ENCODE measurements around the gene RASL11B.
"Not testable (repeated sequence)": the region's sequence is repeated elsewhere in the genome, so short reads cannot be mapped to it uniquely, and the experiment has no call there.

Gene RASL11B, protein sequence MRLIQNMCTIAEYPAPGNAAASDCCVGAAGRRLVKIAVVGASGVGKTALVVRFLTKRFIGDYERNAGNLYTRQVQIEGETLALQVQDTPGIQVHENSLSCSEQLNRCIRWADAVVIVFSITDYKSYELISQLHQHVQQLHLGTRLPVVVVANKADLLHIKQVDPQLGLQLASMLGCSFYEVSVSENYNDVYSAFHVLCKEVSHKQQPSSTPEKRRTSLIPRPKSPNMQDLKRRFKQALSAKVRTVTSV

DNA sequence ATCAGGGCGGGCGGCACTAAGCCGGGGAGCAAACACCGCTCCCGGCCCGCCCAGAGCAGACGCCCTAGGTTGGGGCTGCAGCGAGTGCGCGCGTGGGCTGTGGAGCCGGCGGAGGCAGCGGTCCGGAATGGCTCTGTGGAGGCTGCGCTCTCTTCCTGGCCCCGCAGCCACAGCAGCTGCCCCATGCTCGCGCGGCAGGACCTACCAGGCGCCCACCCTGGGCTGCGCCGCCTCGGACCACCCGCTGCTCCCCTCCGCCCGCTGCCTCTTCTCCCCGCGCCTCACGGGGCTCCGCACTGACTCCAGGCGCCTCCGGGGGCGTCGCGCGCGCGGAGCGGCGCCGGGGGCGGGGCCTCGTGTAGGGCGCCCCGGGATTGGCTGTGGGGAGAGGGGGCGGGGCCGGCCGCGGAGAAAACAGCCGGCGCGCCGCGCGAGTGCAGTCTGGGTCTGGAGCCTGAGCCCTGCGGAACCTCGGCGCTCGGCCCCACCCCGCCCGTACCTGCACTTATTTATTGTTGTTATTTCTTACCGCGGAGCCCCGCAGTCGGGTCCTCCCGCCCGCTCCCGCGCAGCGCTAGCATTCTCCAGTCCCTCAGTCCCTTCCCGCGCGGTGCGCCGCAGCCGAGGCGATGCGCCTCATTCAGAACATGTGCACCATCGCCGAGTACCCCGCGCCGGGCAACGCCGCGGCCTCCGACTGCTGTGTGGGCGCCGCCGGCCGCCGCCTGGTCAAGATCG is at the start of gene RASL11B:
Gene RASL11B (plus strand): TSS at position 439 of the 738 bp plus-strand sequence. CDS start 191 bp downstream, at position 630.
- DNase-seq (ENCODE audit: low read depth) = peak; percentile 78

DNA sequence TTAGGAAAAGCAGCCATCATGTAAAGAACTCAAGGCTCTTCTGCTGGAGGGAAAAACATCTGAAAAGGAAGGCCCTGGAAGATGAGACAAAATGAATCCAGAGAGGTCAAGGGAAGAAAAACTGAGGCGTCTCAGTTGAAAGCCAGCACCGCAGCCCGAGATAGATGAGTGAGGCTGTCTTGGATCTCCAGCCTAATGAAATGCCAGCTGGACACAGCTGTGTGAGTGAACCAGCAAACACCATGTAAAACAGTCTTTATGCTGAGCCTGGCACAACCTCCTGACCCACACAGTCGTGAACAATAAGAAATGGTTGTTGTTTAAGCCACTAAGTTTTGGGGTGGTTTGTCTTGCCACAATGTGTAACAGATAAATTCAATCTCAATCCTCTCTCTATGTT is 48.6 kb upstream of the RASL11B start:
- DNase-seq (ENCODE audit: low read depth) = no peak

DNA sequence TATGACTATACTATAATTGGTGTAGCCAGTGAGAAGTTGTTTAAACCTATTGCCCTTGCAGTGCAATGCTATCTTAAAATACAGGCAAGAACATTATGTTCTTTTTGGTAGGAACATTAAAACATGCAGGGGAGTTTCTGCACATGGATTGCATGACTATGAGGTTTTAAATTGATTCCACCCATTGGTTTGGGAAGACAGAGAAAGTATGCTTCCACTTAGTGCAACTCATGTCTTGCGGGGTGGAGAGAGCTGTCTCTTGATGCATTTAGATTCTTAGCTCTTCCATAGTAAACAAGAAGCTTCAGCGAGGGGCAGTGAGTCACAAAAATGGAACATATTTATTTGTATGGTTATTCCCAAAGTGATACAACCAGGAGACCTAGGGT is 39.5 kb upstream of the RASL11B start:
- no peak for DNase-seq (ENCODE audit: low read depth)

DNA sequence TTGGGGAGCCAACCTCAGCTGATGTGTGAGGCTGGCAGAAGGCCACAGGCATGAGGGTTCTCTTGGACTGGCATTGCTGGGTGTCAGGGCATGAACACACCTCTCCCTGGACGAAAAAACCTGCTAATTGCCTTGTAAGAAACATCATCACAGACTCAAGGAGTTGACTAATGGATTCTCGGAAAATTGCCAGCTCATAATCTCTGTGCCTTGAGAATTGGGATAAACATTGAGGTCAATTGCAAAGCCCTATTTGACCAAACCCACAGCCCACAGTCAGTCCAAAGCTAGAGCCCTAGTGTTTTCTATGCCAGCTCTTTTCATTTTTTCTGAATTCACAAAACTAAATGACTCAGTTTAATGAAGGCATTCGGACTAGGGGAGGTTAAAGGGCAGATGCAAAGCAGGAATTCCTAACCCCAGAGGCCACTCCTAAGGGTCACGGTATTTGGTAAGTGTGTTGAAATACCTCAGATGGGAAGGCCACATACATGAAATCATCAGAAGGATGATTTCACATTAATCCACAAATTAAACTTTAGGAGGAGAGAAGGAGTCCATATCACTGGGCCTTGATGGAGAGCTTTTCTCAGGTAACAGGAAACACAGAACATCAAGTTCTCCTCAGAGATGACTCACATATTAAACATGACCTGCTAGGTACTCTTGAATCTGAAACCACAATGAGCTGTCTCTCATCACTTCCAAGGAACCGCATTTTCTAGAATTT is 39.0 kb upstream of the RASL11B start:
- DNase-seq (ENCODE audit: low read depth) = no peak

DNA sequence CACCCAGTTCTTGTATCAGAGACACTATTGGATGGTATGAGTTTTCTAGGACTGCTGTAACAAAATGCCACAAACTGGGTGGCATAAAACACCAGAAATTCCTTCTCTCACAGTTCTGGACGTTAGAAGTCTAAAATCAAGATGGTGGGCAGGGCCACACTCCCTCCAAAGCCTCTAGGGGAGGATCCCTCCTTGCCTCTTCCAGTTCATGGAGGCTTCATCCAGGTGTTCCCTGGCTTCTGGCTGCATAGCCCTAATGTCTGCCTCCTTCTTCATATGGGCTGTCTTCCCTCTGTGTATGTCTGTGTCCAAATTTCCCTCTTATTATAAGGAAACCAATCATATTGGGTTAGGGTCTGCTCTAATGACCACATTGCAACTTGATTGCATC is 38.4 kb upstream of the RASL11B start:
- DNase-seq (ENCODE audit: low read depth) = no peak

DNA sequence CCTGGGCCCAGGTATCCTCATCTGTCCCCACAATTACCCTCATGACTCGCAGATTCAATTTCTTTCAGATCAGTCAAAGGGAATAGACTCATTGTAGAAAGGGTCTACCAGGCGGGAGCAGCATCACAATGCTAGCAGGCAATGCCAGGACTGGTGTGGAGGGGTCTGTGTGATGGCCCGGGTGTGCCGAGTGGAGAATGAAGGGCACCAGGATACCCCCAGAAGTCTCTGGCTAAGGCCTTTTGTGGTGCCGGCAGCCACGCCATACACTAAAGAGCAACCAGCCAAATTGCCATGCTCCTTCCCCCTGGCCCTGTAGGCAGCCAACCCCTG is 37.9 kb upstream of the RASL11B start:
- no peak for DNase-seq (ENCODE audit: low read depth)

DNA sequence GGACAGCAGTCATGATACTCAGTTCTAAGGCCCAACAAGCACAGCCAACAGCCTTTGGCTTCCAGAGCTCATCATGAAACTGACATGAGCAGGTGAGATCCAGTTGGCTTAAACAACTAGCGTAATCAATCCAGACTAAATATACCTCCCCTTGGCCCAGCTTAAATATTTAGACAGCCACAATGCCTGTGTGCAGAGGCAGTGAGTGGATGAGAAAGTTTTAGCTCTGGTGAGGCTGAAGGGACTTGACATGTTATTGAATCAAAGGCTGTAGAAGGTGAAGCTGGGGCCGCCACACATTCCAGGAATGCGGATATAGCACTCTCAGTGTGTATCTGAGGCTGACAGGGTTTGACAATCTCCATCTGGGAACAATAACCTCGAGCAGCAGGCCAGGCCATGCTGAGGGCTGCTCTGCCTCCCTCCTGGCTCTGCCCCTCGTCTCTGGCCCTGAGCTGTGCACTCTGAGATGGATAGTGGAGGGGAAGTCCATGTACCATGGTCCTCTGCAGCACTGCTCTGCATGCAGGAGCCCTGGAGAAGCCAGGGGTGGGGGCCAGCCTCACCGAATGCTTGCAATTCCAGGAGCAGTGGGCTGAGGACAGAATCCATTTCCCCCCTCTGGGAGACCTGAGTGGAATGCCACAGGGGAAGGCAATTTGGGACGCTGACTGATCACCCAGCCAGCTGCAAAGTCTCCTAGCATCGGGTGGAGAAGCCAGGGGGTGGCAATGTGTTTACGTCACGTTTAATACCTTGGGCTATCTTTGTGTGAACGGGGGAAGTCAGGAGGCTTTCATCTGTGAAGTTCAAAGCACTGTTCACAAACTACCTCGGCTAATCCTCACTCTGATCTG is 37.3 kb upstream of the RASL11B start:
- DNase-seq (ENCODE audit: low read depth) = no peak

DNA sequence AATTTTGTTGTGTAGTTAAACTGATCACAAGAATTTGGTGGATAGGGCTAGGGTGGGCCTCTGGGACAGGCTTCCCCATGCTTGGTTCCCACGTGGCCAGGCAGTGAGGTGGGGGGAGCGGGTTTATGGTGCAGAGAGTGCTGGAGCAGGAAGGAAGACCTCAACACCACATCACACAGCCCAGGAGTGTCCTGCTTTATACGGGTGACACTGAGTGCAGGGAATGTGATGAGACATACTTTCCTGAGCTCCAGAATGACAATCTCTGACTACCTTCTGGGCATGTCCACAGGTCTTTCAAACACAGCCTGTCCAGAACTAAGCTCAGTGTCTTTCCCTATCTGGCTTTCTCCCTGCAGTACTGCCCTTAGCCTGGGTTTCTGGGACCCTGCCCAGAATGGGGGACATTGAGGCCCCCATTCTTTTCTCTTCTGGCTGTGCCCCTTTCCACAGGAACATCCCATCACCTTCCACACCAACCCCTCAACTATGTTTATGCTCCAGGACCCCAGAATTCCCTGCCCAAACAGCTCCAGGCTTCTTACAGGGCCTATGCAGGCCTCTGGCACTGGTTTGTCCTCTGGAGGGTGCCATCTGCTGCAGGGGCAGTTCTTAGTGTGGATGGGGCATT is 36.5 kb upstream of the RASL11B start:
- no peak for DNase-seq (ENCODE audit: low read depth)

DNA sequence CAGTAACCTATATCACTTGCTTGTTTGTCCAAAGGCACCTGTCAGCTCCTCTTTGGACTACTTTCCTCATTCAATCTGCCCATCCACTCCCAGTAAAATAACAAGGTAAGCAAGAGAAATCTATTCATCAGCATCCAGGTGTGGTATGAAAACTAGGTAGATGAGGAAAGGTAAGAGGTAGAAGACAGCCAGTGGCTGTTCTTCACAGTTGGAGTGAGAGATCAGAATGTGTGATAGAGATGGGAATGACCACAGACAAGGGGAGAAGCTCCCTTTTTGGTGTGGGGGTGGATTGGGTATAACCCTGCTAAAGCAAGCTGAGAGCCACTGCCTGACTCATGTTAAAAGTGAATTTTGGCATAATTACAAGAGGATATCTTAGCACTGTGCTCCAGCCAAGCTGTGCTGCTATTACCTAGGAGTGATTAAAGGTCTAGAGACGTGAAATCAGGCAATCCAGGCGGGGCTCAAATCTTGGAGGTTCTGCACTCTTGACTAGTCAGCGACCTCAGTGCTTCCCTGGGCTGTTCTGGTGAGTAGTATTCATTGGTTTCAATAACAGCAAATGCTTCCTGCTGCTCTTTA is 28.1 kb upstream of the RASL11B start:
- DNase-seq (ENCODE audit: low read depth) = no peak

DNA sequence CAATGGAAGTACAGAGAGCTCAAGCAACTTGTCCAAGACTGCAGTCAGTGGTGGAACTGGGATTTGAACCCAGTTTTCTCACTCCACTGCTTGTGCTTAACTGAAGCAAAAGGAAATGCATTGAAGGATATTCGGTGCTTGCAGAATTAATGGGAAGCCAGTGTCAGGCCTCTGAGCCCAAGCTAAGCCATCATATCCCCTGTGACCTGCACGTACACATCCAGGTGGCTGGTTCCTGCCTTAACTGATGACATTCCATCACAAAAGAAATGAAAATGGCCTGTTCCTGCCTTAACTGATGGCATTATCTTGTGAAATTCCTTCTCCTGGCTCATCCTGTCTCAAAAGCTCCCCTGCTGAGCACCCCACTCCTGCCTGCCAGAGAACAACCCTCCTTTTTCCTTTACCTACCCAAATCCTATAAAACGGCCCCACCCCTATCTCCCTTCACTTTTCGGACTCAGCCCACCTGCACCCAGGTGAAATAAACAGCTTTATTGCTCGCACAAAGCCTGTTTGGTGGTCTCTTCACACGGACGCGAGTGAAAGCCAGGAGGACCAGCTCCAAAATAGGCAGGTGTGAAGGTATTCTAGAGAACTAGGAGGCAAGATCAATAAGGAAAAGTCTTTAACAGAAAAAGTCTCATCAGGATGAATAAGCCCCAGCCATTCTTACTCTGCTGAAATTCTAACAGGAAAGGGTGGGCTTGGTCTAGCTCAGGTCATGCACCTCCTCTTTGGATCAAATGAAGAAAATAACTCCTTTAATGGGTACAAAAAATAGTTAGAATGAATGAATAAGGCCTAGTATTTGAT is 27.3 kb upstream of the RASL11B start:
- not testable (repeated sequence) for DNase-seq (ENCODE audit: low read depth)

DNA sequence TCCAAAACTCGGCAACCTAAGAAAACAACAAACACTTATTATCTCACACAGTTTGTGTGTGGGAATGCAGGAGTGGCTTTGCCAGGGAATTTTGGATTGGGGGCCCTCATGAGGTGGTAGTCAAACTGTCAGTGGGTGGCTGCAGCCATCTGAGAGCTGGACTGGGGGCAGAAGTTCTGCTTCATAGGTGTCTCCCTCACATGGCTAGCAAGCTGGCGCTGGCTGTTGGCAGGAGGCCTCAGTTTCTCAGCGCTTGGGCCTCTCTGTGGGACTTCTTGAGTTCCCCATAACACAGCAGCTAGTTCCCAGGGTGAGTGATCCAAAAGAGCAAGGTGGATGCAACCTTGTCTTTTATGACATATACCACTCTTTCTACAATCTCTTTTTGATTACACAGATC is 26.0 kb upstream of the RASL11B start:
- DNase-seq (ENCODE audit: low read depth) = no peak

DNA sequence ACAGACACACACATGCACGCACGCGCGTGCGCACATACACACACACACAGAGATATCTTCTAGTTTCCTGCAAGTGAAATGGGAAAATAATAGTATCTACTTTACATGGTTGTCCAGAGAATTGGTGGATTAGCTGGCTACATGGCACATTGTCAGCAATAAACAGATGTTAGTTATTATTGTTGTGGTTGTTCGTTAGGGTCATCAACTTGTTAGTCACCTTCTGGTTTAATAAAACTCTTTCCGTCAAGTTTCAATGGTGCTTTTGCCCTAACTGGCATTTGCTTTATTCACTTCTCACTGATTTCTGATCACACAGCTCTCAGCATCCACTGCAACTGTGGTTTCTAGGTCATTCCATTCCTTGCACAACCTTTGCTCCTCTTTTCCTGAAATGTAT is 25.4 kb upstream of the RASL11B start:
- no peak for DNase-seq (ENCODE audit: low read depth)

DNA sequence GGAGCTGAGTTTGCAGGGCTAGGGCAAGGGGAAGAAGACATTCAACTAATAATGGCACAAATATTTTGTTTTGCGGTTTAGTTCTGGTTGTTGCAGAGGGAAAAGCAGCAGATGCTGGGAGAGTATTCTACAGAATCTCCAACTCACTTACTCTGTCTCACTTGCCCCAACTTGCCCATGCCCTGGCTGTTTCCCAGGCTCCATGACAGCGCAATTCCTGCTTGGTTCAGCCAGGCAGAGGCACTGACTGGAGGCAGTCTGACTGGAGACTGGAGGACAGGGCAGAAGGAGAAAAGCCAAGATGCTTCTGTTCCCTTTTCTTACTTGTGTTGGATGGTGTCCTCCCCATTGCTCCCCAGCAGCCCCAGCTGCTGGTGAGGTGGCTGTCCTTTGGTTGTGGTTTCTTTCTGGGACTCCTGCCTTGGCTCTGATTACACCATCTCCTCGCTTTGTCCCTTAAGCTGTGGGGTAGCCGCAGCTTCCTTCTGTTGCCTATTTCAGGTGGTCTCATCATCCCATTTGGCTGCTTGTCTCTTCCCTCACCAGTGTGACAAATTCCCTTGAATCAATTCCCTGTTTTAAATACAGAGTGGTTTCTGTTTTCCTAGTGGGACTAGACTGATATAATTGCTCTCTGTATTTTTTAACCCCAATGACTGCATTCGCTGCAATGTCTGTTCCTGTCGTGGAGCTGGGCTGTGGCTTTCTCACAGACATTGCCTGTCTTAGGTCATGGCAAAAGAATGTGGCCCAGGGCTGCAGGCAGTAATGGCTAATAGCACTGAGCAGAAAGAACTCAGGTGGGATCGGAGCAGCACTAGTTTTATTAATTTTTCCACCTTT is 24.2 kb upstream of the RASL11B start:
- no peak for DNase-seq (ENCODE audit: low read depth)

DNA sequence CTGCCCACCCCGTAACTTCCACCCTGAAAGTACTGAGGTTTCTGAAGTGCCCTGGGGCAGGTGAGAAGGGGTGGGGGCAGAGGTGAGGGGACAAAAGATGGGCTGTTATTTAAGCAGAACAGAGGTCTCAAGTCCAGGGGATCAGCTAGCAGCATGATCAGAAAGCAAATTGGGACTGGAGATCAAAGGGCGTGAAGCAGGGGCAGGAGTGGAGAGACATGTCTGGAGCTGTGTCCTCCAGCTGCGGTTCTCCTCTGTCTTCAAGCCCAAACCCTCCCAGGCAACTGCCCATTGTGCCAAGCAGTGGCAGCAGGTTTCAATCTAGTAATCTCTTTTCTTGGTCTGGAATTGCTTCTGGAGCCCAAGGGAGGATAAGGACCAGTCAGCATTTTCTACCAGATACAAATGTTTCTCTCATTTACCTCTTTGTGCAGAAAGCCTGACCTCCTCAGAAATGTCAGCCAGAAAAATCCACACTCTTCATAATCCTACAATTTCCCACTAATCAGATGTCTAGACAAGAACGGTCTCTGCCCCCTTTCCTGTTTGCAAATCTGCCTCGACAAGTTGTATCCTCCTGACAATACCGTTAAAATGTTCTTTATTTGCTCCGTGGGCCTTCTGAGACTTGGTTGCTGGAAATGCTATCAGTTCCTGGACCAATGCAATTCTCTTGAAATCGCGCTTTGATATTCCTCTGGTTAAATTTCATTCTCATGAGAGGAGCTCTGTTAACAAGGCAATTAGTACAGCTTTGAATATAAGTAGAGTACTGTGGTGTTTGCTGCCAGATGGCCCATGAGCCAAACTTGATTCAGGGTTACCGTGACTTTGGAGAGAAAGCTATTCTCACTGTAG is 23.2 kb upstream of the RASL11B start:
- DNase-seq (ENCODE audit: low read depth) = no peak

DNA sequence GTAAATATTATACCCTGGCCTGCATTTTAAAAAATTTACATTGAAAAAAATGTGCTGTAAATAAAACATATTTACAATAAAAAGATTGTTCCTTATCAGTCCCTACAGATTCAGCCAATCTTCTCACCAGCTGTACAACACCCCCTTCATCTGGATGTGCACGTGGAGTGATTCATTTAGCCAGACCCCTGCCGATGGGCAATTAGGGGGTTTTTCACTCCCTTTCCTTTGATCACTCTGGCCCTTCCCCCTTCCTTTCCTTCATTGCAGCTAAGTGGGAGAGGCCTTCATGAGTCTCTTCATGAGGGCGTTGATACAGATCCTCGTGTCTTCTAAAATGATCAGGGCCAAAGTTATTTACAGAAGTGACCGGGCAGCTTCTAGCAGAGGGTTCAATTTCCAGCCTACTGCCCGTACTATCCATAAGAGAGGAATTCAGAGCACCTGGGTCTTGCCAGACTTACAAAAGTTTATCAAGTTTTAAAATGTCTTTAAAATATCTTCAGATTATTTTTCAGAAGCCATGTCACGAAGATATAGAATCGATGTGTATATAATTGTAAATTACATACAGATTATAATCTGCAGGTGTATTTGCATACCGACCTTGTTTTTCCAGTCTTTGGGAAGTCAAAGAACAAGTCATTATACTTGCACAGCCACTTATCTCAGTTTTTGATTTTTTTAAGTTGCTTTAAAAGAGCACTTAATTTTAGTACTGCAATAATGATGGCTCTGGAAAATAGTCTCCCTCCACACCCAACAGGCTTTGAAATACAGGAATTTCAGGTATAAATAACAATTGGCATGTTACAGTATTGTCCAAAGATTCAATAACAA is 21.4 kb upstream of the RASL11B start:
- no peak for DNase-seq (ENCODE audit: low read depth)

DNA sequence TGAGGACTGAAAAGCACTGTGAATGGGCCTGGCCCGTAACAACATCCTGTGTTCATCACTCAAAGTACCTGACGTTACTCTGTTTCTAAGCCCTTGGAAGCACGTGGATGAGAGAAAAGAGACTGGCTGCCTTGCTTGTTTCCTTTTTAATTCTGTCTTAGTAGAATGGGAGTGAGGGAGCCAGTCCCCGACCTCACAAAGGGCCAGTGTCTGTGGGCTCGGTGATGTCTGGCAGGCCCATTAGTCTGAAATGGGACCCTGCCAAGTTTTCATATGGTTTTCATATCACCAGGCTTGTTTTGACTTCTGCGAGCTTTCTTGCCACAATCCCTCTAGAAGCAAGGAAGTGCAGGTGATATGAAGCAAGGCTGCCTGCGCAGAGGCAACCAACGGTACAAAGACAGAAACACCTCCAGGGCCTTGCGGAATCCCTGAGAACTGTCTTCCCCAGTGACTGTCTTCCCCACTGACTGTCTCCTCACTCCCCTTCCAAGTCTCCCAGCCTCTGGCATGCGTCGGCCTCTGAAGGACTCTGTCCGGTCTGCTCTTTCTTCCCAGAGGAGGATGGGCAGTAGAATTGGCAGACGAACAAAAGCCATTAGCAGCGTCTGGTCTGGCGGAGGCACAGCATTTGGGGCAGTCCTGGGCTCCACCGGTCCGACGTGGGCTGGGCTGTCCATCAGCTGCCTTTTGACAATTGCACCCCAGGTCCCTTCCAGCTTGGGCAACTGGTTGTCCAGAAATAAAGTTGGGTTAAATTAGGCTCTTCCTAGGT is 20.2 kb upstream of the RASL11B start:
- no peak for DNase-seq (ENCODE audit: low read depth)

DNA sequence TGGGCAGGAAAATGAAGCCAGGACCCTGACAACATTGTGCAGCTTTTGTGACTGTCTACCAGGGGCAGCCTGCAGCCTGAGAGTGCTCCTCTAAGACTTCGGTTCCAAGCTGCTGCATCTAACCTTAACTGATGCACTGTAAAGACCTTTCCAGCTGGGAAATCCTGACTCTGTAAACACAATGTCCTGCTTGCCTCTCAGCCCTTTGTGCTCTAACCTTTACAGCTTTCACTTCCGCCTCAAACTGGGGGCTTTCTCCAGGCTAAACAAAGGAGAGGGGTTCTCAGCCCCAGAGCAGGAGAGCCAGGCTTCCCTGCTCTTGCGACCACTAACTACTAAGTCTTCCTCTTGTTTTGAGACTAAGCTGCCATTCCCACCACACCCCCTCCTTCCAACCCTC is 19.3 kb upstream of the RASL11B start:
- DNase-seq (ENCODE audit: low read depth) = no peak
